SK-N-SH treated with all-trans-retinoic acid at 6 μM for 48 hours (cell line): ENCODE data around the gene ZDHHC11.

Source experiments
- ATAC-seq: fragments of 200-7000 bp; cut with Tn5 transposase; 3 replicates; pipeline ENCODE4 v1.9.1; 2020; ENCODE audit warnings: mild to moderate bottlenecking, moderate library complexity
- ARNTL ChIP-seq: fragments of 450-650 bp; formaldehyde crosslinking; IDR thresholded peaks from 2 replicates; pipeline ENCODE4 v1.5.0; 2020; ENCODE audit warnings: low read depth, mild to moderate bottlenecking, moderate library complexity, borderline replicate concordance
- BACH2 ChIP-seq: fragments of 250-450 bp; sonication (Bioruptor Pico); IDR thresholded peaks from 2 replicates; pipeline ENCODE4 v1.9.0; 2021; ENCODE audit warnings: mild to moderate bottlenecking, borderline replicate concordance
- CREB5 ChIP-seq: fragments of 250-450 bp; sonication (Bioruptor Pico); IDR thresholded peaks from 2 replicates; pipeline ENCODE4 v1.5.1; 2020; ENCODE audit warnings: low read depth, mild to moderate bottlenecking, moderate library complexity
- ESRRG ChIP-seq: fragments of 250-450 bp; sonication (Bioruptor Pico); IDR thresholded peaks from 2 replicates; pipeline ENCODE4 v1.6.1; 2021; ENCODE audit warnings: mild to moderate bottlenecking
- ISL1 ChIP-seq: fragments of 250-450 bp; sonication (Bioruptor Pico); IDR thresholded peaks from 2 replicates; pipeline ENCODE4 v2.1.2; 2022; ENCODE audit warnings: mild to moderate bottlenecking, moderate library complexity
- OSR1 ChIP-seq: fragments of 250-450 bp; sonication (Bioruptor Pico); IDR thresholded peaks from 2 replicates; pipeline ENCODE4 v1.8.0; 2022; ENCODE audit warnings: moderate library complexity, mild to moderate bottlenecking, inconsistent platforms
- PATZ1 ChIP-seq: fragments of 250-450 bp; sonication (Bioruptor Pico); IDR thresholded peaks from 2 replicates; pipeline ENCODE4 v1.8.0; 2020; ENCODE audit warnings: mild to moderate bottlenecking, moderate library complexity, borderline replicate concordance
- POU6F1 ChIP-seq: fragments of 250-450 bp; sonication (Bioruptor Pico); IDR thresholded peaks from 2 replicates; pipeline ENCODE4 v1.8.0; 2021; ENCODE audit warnings: low read depth, mild to moderate bottlenecking, moderate library complexity, borderline replicate concordance
- PPARA ChIP-seq: fragments of 250-450 bp; sonication (Bioruptor Pico); IDR thresholded peaks from 2 replicates; pipeline ENCODE4 v1.5.0; 2020; ENCODE audit warnings: mild to moderate bottlenecking, borderline replicate concordance
- SNAI2 ChIP-seq: fragments of 250-450 bp; sonication (Bioruptor Pico); IDR thresholded peaks from 2 replicates; pipeline ENCODE4 v1.5.0; 2020; ENCODE audit warnings: mild to moderate bottlenecking, moderate library complexity
- TCF4 ChIP-seq: fragments of 250-450 bp; sonication (Bioruptor Pico); IDR thresholded peaks from 2 replicates; pipeline ENCODE4 v1.8.0; 2021; ENCODE audit warnings: mild to moderate bottlenecking, moderate library complexity, borderline replicate concordance
- TOX ChIP-seq: fragments of 250-450 bp; sonication (Bioruptor Pico); IDR thresholded peaks from 2 replicates; pipeline ENCODE4 v1.8.0; 2021; ENCODE audit warnings: mild to moderate bottlenecking, moderate library complexity, borderline replicate concordance
- TSHZ2 ChIP-seq: fragments of 250-450 bp; sonication (Bioruptor Pico); IDR thresholded peaks from 2 replicates; pipeline ENCODE4 v1.5.0; 2020; ENCODE audit warnings: mild to moderate bottlenecking, moderate library complexity
- ZFP3 ChIP-seq: fragments of 250-450 bp; sonication (Bioruptor Pico); IDR thresholded peaks from 2 replicates; pipeline ENCODE4 v1.5.0; 2020; ENCODE audit warnings: mild to moderate bottlenecking, moderate library complexity
- ZFP30 ChIP-seq: fragments of 450-650 bp; formaldehyde crosslinking; IDR thresholded peaks from 2 replicates; pipeline ENCODE4 v1.5.0; 2022; ENCODE audit warnings: mild to moderate bottlenecking, moderate library complexity
- ZNF565 ChIP-seq: fragments of 450-650 bp; formaldehyde crosslinking; conservative IDR thresholded peaks from 2 replicates; pipeline ENCODE4 v1.5.0; 2020; ENCODE audit warnings: low read depth, mild to moderate bottlenecking, moderate library complexity
- ZNF70 ChIP-seq: fragments of 450-650 bp; formaldehyde crosslinking; IDR thresholded peaks from 2 replicates; pipeline ENCODE4 v1.5.0; 2020; ENCODE audit warnings: mild to moderate bottlenecking, moderate library complexity
- ZNF8 ChIP-seq: fragments of 450-650 bp; formaldehyde crosslinking; IDR thresholded peaks from 2 replicates; pipeline ENCODE4 v1.5.0; 2020; ENCODE audit warnings: mild to moderate bottlenecking, moderate library complexity

ZDHHC11 gene

GRCh38 chr5:872301-872700, 21.5 kb upstream of the ZDHHC11 start:
- TF ChIP-seq TOX (CRISPR knock-in tag), result no peak
- no peak for TF ChIP-seq ESRRG (CRISPR knock-in tag)
- no peak for TF ChIP-seq ZNF8 (CRISPR knock-in tag)
- TF ChIP-seq PATZ1, result no peak
- ATAC-seq, result no peak

- no peak for ATAC-seq
- TF ChIP-seq OSR1 (CRISPR knock-in tag), result no peak
- TF ChIP-seq, all 23 proteins: peak for 0
Observed at GRCh38 chr5:871596-872298, 21.0 kb upstream of the ZDHHC11 start.

- no peak for ATAC-seq
- no peak for TF ChIP-seq ZNF8 (CRISPR knock-in tag)
- TF ChIP-seq CREB5 (CRISPR knock-in tag), result no peak
- TF ChIP-seq SNAI2 (CRISPR knock-in tag), result no peak
- TF ChIP-seq ISL1 (CRISPR knock-in tag), result no peak
- TF ChIP-seq PPARA (CRISPR knock-in tag), result no peak
- TF ChIP-seq ZNF70 (CRISPR knock-in tag), result no peak
- no peak for TF ChIP-seq PATZ1
Observed at GRCh38 chr5:870956-871355, 20.2 kb upstream of the ZDHHC11 start.

GRCh38 chr5:868428-869135, 17.8 kb upstream of the ZDHHC11 start:
- ATAC-seq, result no peak
- no peak for TF ChIP-seq ZFP30 (CRISPR knock-in tag)
- TF ChIP-seq ESRRG (CRISPR knock-in tag), result no peak
- TF ChIP-seq TOX (CRISPR knock-in tag), result no peak

GRCh38 chr5:867300-867870, 16.6 kb upstream of the ZDHHC11 start:
- ATAC-seq, result no peak

More at GRCh38 chr5:867300-867870, 16.6 kb upstream of the ZDHHC11 start:
- TF ChIP-seq TSHZ2 (no peak), POU6F1 (CRISPR knock-in tag) (no peak), TCF4 (CRISPR knock-in tag) (no peak), BACH2 (CRISPR knock-in tag) (no peak), CREB5 (CRISPR knock-in tag) (no peak), ZFP3 (no peak), ZNF565 (CRISPR knock-in tag) (no peak), ESRRG (CRISPR knock-in tag) (no peak), ARNTL (no peak), ISL1 (CRISPR knock-in tag) (no peak), ZNF70 (CRISPR knock-in tag) (no peak)
